ENCODE results near the gene LRBA.

DNA sequence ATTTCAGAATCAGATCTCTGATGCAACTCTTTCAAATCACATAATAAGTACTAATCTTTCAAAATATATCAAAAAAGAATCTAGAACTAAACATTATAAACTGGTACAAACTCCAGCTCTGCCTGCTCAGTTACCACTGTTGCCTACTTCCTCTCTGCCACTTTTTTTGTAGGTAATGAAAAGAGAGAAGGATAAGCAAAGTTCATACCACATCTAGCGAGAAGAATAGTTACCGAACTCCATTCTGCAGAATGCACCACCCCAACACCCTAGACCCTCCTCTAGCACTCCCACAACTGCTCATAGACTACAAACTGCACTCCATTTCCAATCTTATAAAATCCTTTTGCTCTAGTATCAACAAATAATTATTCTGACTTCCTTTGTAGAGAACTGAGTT, 19.7 kb upstream of the LRBA start:
- TF ChIP-seq ZNF416 (CRISPR knock-in tag; IDR thresholded peaks at IDR 0.05) (no peak), ZNF425 (CRISPR knock-in tag; conservative IDR thresholded peaks at IDR 0.05) (no peak), ETV6 (CRISPR knock-in tag; IDR thresholded peaks at IDR 0.05) (no peak), CTCF (IDR thresholded peaks at IDR 0.05) (no peak), CREB1 (CRISPR knock-in tag; IDR thresholded peaks at IDR 0.05) (no peak), USF1 (CRISPR knock-in tag; IDR thresholded peaks at IDR 0.05) (no peak)
